Upper lobe of left lung (tissue), 4 donors: ENCODE results near the gene NRXN2.

ENCODE experiments used
- EP300 ChIP-seq, 4 donors: sonication (generic); formaldehyde crosslinking; IDR thresholded peaks; one replicate each; pipeline ENCODE4 v1.5.1; 2017; ENCODE audit warnings: antibody characterized with exemption in 4 of 4, control low read depth in 2 of 4
- POLR2A ChIP-seq, 4 donors: fragments of 450-650 bp; IDR thresholded peaks; one replicate each; pipeline ENCODE4 v1.5.1; 2016 to 2017; ENCODE audit warnings: antibody characterized with exemption in 4 of 4, mild to moderate bottlenecking in 2 of 4
- POLR2AphosphoS5 ChIP-seq, 2 donors: sonication (generic); formaldehyde crosslinking; IDR thresholded peaks; one replicate each; pipeline ENCODE4 v1.5.1; 2017; ENCODE audit warnings: antibody characterized with exemption in 2 of 2
- TF ChIP-seq, protein P1 (sequence below), 6 experiments: fragments of 450-650 bp in 4 of 6; fragments of 200-600 bp in 2 of 6; sonication (generic) in 2 of 6; IDR thresholded peaks; one replicate each; pipeline ENCODE4 v1.5.1; 2016 to 2019; ENCODE audit warnings: antibody characterized with exemption in 6 of 6

- TF ChIP-seq, protein P1, sequence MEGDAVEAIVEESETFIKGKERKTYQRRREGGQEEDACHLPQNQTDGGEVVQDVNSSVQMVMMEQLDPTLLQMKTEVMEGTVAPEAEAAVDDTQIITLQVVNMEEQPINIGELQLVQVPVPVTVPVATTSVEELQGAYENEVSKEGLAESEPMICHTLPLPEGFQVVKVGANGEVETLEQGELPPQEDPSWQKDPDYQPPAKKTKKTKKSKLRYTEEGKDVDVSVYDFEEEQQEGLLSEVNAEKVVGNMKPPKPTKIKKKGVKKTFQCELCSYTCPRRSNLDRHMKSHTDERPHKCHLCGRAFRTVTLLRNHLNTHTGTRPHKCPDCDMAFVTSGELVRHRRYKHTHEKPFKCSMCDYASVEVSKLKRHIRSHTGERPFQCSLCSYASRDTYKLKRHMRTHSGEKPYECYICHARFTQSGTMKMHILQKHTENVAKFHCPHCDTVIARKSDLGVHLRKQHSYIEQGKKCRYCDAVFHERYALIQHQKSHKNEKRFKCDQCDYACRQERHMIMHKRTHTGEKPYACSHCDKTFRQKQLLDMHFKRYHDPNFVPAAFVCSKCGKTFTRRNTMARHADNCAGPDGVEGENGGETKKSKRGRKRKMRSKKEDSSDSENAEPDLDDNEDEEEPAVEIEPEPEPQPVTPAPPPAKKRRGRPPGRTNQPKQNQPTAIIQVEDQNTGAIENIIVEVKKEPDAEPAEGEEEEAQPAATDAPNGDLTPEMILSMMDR (IDR thresholded peaks at IDR 0.05): no peak
- TF ChIP-seq POLR2AphosphoS5 (IDR thresholded peaks at IDR 0.05): no peak
- TF ChIP-seq POLR2A (IDR thresholded peaks at IDR 0.05): no peak
- no peak for TF ChIP-seq EP300 (IDR thresholded peaks at IDR 0.05)
Observed at GRCh38 chr11:64613648-64614047, 109.3 kb downstream of the NRXN2 start.
